Motor neuron (in vitro differentiated cells): ENCODE data around the gene TBC1D9. TPM values are rescaled to one million over a fixed set of nuclear protein-coding genes. Genes with fewer than 3 reads are reported as not detected.

Source experiments
- ATAC-seq, 8 experiments: fragments of 200-7000 bp; cut with Tn5 transposase; replicated peaks in 6 of 8; 2 replicates each; pipeline ENCODE4 v1.8.0; 2021; ENCODE audit warnings: mild to moderate bottlenecking in 8 of 8, moderate library complexity in 8 of 8
- H3K27ac ChIP-seq, 2 donors: fragments of 250-450 bp; sonication (Bioruptor Pico); 2 replicates each; pipeline ENCODE4 v1.9.0; 2021; ENCODE audit warnings: antibody characterized with exemption in 2 of 2, mild to moderate bottlenecking in 2 of 2, moderate library complexity in 1 of 2
- H3K4me1 ChIP-seq, 2 donors: fragments of 250-450 bp; sonication (Bioruptor Pico); replicated peaks in 1 of 2; 2 replicates each; pipeline ENCODE4 v1.6.1; 2021; ENCODE audit warnings: antibody characterized with exemption in 2 of 2, mild to moderate bottlenecking in 2 of 2, moderate library complexity in 1 of 2
- H3K4me3 ChIP-seq, 5 donors: fragments of 250-450 bp; sonication (Bioruptor Pico); 2 replicates each; pipeline ENCODE4 v1.9.0; 2021; ENCODE audit warnings: antibody characterized with exemption in 5 of 5, mild to moderate bottlenecking in 5 of 5, moderate library complexity in 4 of 5
- WGBS, 10 experiments: fragments of 450-650 bp; shearing (Covaris generic); methylation state at CpG; one replicate each; pipeline ENCODE4 v1.0.0; 2022; 5-methylcytosine and 5-hydroxymethylcytosine counted together
- in situ Hi-C, 9 experiments: fragments of 400-800 bp; cut with MboI; loops; one replicate each; pipeline ENCODE4 v1.15.0; 2021; ENCODE audit warnings: low sequenced_read_pairs in 9 of 9, low pct_unique_long_range_greater_than_20kb in 2 of 9; ENCODE audit not compliant: unreplicated experiment in 9 of 9
- total RNA-seq, 8 experiments: library from RNA; unstranded; fragments of 300-600 nt; gene quantifications; 2 replicates each; pipeline versions ENCODE4 v1.2.3 to v1.2.4, GENCODE V29; 2022

Gene TBC1D9
- total RNA-seq, 8 experiments from 2014 or later: 2.8 to 63.0 (median 29.2) TPM

DNA sequence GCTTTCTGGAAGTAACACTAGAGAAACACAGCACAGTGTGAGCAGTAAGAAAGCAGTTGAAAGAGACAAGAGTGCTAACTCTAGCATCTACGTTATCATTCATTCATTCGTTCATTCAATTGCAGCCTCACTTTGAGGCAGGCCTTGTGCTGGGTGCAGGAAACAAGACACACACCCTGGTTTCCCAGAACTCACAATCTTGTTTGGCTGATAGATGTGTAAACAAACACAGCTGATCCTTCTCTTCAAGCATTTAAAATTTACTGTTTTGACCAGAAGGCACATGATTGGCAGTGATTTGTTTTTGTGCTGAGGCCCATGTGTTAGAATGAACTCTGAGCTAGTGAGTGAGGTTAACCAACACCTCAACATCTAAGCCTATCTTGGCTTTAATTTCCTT is 20.4 kb upstream of the TBC1D9 start:
- Histone ChIP-seq H3K4me1 (no peaks in the 10 kb centered on the region), H3K4me3 (no peak overlapping the region), H3K27ac (no peak overlapping the region)
- in situ Hi-C loops: no loop called here
- 40 to 100% (median 77%) methylated on average over 1 to 2 of the region's 2 CpGs; no CpG with 5 or more reads in 4 of the 10 experiments for WGBS, 10 experiments
- peak in 3 of 8 experiments; percentile 20 to 53 (median 46) for ATAC-seq

DNA sequence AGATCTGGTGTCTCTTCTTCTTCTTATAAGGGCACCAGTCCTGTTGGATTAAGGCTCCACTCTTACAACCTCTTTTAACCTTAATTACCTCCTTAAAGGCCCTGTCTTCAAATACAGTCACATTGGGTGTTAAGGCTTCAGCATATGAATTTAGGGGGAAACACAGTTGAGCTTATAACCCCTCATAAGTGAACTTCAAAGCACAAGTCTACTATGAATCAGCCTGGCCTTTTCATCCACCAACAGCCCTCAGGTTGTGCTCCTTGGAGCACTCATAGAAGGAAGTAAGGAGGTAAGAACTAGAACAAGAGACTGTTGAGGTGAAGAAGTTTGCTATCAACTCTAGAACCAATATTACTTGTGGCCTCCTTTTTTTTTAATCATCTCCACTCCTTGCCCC is 18.8 kb upstream of the TBC1D9 start:
- in situ Hi-C loops: no loop called here
- H3K4me1 ChIP-seq: no peaks in the 10 kb centered on the region
- ATAC-seq: no peak
- H3K27ac ChIP-seq: no peak overlapping the region
- H3K4me3 ChIP-seq: no peak overlapping the region

- Histone ChIP-seq H3K4me3 (no peak overlapping the region), H3K4me1 (no peaks in the 10 kb centered on the region), H3K27ac (no peak overlapping the region)
- ATAC-seq: no peak
- in situ Hi-C loops: no loop called here
- WGBS, 10 experiments: 18 to 90% (median 80%) methylated on average over 1 to 5 of the region's 6 CpGs; no CpG with 5 or more reads in 1 of the 10 experiments
Measured at GRCh38 chr4:140774510-140774909, 18.3 kb upstream of the TBC1D9 start.

DNA sequence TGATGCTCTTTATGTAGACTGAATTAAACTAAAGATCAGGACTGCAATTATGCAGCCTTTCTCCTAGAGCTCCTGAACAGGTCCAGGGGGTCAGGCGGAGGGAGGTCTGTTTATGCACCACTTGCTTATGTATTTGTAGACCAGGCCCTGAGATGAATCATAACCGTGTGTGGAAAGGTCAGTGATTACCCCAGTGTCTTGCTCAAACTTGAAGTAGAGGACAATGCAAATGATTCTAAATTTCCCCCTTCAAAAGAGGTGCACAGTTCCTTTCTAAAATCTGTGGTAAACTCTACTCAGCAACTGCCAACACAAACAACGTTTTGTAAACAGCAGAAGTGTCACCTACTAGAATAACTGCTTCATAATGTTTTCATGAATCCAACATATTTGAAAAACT is 13.0 kb upstream of the TBC1D9 start:
- peak in 2 of 8 experiments; percentile 17 to 39 for ATAC-seq
- no peak overlapping the region for H3K27ac ChIP-seq
- WGBS, 10 experiments: 29 to 85% (median 58%) methylated on average over 1 to 3 of the region's 3 CpGs; no CpG with 5 or more reads in 1 of the 10 experiments

DNA sequence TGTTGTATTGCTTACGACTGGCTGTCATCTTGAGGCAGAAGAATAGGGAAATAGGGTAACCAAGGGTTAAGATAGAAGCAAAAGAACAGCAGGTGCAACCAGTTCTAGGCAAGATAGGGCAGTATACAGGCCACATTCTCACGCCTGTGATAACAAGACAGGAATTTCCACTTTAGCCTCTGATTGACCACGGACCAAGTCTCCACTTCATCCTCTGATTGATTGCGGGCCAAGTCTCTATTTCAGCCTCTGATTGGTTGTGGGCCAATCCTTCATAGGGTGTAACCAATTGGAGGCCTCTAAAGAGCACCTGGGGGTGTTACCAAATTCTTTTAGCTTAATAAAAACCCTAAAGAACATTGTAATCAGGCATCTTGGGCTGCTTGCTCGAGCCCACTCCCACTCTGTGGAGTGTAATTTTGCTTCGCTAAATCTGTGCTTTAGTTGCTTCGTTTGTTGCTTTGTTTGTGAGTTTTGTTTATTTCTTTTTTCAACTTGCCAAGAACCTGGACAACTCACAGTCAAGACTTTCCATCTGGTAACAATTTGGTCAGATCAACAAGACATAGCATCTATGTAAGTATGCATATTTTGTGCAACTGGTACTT is 8.7 kb upstream of the TBC1D9 start:
- in situ Hi-C loops: no loop called here
- Histone ChIP-seq H3K27ac (no peak overlapping the region), H3K4me3 (no peak overlapping the region), H3K4me1 (no peaks in the 10 kb centered on the region)
- no peak for ATAC-seq
- 32 to 89% (median 66%) methylated on average over 2 to 7 of the region's 7 CpGs; no CpG with 5 or more reads in 1 of the 10 experiments for WGBS, 10 experiments

More for the DNA sequence above, 13.0 kb upstream of the TBC1D9 start:
- Histone ChIP-seq H3K4me3 (no peak overlapping the region), H3K4me1 (no peaks in the 10 kb centered on the region)
- in situ Hi-C loops: no loop called here

DNA sequence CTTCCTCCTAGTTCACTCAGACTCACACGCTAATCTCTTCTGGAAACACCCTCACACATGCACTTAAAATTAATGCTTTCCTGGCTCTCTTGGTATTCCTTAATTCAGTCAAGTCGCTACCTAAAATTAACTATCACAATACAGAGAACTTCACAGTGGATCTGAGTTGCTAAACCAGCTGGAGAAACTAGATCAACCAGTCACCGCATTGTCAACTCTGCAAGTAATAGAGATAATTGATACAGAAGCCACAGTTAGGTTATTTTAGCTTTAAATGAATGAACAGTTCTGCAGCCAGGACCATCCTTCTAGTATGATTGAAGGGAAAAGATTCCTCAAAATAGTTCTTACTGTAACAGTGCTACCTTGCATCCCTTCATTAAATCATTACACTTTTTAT is 6.0 kb upstream of the TBC1D9 start:
- no peak overlapping the region for H3K4me3 ChIP-seq
- H3K4me1 ChIP-seq: peaks cover 2 to 4% of the 10 kb centered on the region in 2 donors
- ATAC-seq: no peak
- no peak overlapping the region for H3K27ac ChIP-seq
- in situ Hi-C loops: no loop called here
- 0 to 100% (median 82%) methylated on average over 1 to 3 of the region's 3 CpGs; no CpG with 5 or more reads in 2 of the 10 experiments for WGBS, 10 experiments

DNA sequence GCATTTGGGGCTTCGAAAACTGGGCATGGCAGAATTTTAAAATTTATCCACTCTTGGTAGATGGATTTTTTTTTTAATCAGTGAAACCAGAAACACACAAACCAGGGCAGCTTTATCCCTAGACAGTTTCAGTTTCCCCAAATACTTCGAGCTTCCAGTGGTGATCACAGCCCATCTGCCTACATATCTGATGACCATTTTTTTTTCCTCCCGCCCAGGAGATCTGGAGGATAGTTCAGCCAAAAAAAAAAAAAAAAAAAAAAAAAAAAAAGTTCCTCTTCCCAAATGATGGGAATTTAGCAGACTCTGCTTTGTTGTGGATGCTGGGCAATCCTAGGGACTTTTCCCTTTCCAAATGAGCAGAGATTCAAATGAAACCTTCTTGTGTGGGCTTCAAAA is 1.0 kb upstream of the TBC1D9 start:
- 0 to 18% (median 4%) methylated on average over 1 to 3 of the region's 3 CpGs; no CpG with 5 or more reads in 4 of the 10 experiments for WGBS, 10 experiments
- H3K27ac ChIP-seq: peak overlapping the region in 1 of 2 donors; percentile 88
- H3K4me3 ChIP-seq: peak overlapping the region; percentile 60 to 80 (median 75)
- ATAC-seq: peak in 5 of 8 experiments; percentile 1 to 9 (median 2)
- H3K4me1 ChIP-seq: peaks cover 6 to 9% of the 10 kb centered on the region in 2 donors
- in situ Hi-C loops: no loop called here

DNA sequence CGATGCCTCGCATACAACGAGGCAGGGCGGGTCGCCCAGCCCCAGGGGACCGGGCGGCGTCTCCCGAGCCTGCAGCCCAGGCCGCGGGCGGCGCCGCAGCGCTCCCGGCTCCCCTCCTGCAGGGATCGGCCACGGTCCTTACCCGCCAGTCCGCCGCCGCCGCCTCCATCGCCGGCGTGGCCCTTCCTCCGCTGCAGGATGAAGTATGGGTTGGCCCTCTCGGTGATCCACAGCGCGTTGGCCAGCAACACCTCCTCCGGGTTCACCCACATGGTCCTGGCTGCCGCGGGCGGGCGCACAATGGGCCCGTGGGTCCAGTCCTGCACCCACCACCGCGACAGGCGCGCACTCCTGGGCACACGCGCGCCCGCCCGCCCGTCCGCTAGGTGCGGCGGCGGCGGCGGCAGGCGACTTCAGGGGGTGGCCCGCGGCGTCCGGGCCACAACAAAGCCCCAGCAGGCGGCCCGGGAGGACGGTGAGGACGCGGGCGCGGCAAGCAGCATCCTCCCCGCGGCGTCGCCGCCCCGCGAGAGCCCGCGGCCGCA is 339 bp downstream of the TBC1D9 start:
- Histone ChIP-seq H3K4me3 (peak overlapping the region; percentile 60 to 80 (median 75)), H3K4me1 (peaks cover 6 to 9% of the 10 kb centered on the region in 2 donors), H3K27ac (peak overlapping the region; percentile 88)
- ATAC-seq: peak; percentile 43 to 58 (median 47)
- 0% methylated on average over 1 to 18 of the region's 74 CpGs; no CpG with 5 or more reads in 6 of the 10 experiments for WGBS, 10 experiments
- in situ Hi-C loops: no loop called here

- WGBS, 10 experiments: 10 to 65% (median 20%) methylated on average over 1 to 8 of the region's 8 CpGs; no CpG with 5 or more reads in 1 of the 10 experiments
- in situ Hi-C loops: no loop called here
- ATAC-seq: no peak
- Histone ChIP-seq H3K4me3 (peak overlapping the region; percentile 60 to 80 (median 75)), H3K27ac (peak overlapping the region; percentile 88), H3K4me1 (peaks cover 6 to 9% of the 10 kb centered on the region in 2 donors)
Measured at GRCh38 chr4:140754918-140755773, 1.0 kb downstream of the TBC1D9 start.

DNA sequence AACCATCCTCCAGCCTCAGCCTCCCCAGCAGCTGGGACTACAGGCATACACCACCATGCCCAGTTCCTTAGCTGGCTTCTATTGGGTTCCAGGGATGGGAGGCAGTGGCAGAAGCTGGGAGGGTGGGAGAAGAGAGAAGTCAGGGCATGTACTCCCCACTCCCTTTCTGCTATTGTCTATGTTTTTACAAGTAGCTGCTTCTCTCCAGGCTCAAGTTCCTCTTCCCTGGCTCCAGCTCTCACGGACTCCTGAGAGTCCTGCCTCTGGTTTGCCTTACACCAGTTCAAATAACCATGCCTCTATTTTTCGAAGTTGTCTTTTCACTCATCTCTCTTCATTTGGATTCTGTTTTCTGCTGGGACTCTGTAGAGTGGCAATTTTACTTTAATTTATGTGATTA is 2.9 kb downstream of the TBC1D9 start:
- in situ Hi-C loops: no loop called here
- Histone ChIP-seq H3K27ac (no peak overlapping the region), H3K4me3 (peak overlapping the region in 2 of 5 donors; percentile 75 to 77), H3K4me1 (peaks cover 6 to 9% of the 10 kb centered on the region in 2 donors)
- WGBS, 10 experiments: 81 to 100% (median 100%) methylated on average over 1 to 2 of the region's 2 CpGs; no CpG with 5 or more reads in 3 of the 10 experiments
- ATAC-seq: no peak

DNA sequence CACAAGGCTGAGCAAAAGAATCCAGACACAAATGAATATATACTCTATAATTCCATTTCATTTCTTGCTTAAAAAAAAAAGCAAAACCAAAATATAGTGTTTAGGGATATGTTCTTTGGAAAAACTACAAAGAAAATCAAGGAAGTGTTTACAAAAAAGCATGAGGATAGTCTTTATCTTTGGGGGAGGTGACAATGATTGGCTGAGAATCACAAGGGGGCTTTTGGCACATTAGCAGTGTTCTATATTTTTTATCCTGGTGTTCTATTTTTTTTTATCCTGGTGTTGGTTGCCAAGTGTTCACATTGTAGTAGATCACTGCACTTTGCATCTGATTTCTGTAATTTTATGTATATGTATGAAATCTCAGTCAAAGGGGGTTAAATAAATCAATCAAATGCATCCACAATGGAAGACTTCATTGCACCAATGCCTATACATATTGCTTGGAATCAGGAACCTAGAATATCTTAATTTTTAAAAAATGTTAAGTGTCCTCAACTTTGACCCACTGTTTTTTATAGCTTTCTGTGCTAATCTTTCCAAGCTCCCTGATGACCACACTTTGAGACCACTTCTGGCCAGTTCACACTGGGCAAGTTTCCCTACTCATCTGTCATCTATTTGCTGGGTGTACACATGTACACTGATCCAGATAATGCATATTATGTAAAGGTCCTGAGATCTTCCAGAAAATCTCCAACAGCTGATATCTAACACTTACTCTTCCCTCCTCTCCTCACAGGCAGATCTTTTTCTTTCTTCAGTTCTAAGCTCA is 3.7 kb downstream of the TBC1D9 start:
- H3K27ac ChIP-seq: no peak overlapping the region
- no peak for ATAC-seq
- no peak overlapping the region for H3K4me3 ChIP-seq
- in situ Hi-C loops: no loop called here
- H3K4me1 ChIP-seq: peaks cover 5 to 9% of the 10 kb centered on the region in 2 donors

- Histone ChIP-seq H3K4me1 (peaks cover 0 to 7% of the 10 kb centered on the region in 2 donors), H3K27ac (no peak overlapping the region), H3K4me3 (no peak overlapping the region)
- no peak for ATAC-seq
- WGBS, 10 experiments: 17 to 100% (median 68%) methylated on average over 1 to 2 of the region's 2 CpGs
- in situ Hi-C loops: no loop called here
Measured at GRCh38 chr4:140750470-140750869, 5.7 kb downstream of the TBC1D9 start.
